Loucy (cell line): Measurements from ENCODE around the gene LGALS14.

ENCODE experiments used
- CTCF ChIP-seq: fragments of 200-600 bp; sonication (generic); conservative IDR thresholded peaks from 2 replicates; pipeline ENCODE4 v1.5.1; 2014; ENCODE audit warnings: mild to moderate bottlenecking, antibody characterized with exemption, low read length
- EZH2phosphoT487 ChIP-seq: fragments of 200-600 bp; IDR thresholded peaks from 2 replicates; pipeline ENCODE4 v1.6.1; 2018; ENCODE audit warnings: antibody characterized with exemption, mild to moderate bottlenecking, moderate library complexity, borderline replicate concordance

GRCh38 chr19:39708594-39708993, 4.3 kb downstream of the LGALS14 start:
- TF ChIP-seq CTCF (no peak), EZH2phosphoT487 (no peak)
